Suprapubic skin (tissue), 4 donors: ENCODE measurements around the gene HEPN1. TPM values are rescaled to one million over a fixed set of nuclear protein-coding genes. Genes with fewer than 3 reads are reported as not detected.

Experiments
- DNase-seq, 2 donors: peaks; one replicate each; pipeline ENCODE4 v3.0.0-alpha.2; 2019; ENCODE audit warnings: low spot score in 2 of 2
- H3K27ac ChIP-seq: fragments of 200-600 bp; sonication (generic); one replicate; pipeline ENCODE4 v1.5.1; 2019
- H3K27me3 ChIP-seq: fragments of 200-600 bp; sonication (generic); one replicate; pipeline ENCODE4 v1.5.1; 2019
- H3K36me3 ChIP-seq: fragments of 200-600 bp; sonication (generic); one replicate; pipeline ENCODE4 v1.5.1; 2019
- H3K4me1 ChIP-seq: fragments of 200-600 bp; sonication (generic); one replicate; pipeline ENCODE4 v1.5.1; 2019
- H3K4me3 ChIP-seq: fragments of 200-600 bp; sonication (generic); one replicate; pipeline ENCODE4 v1.5.1; 2019; ENCODE audit warnings: mild to moderate bottlenecking
- H3K9me3 ChIP-seq: fragments of 200-600 bp; sonication (generic); one replicate; pipeline ENCODE4 v1.5.1; 2019
- CTCF ChIP-seq, 2 donors: fragments of 200-600 bp in 1 of 2; fragments of 450-650 bp in 1 of 2; sonication (generic) in 1 of 2; IDR thresholded peaks; one replicate each; pipeline ENCODE4 v1.5.1; 2016 to 2019; ENCODE audit warnings: antibody characterized with exemption in 2 of 2, mild to moderate bottlenecking in 1 of 2, moderate library complexity in 1 of 2
- EP300 ChIP-seq: sonication (generic); formaldehyde crosslinking; IDR thresholded peaks from one replicate; pipeline ENCODE4 v1.6.1; 2017; ENCODE audit warnings: antibody characterized with exemption
- POLR2A ChIP-seq, 2 donors: fragments of 450-650 bp; IDR thresholded peaks; one replicate each; pipeline ENCODE4 v1.6.1; 2017; ENCODE audit warnings: antibody characterized with exemption in 2 of 2, mild to moderate bottlenecking in 2 of 2, moderate library complexity in 2 of 2
- POLR2AphosphoS5 ChIP-seq, 3 donors: sonication (generic); formaldehyde crosslinking; IDR thresholded peaks; one replicate each; pipeline ENCODE4 v1.6.1; 2017; ENCODE audit warnings: antibody characterized with exemption in 3 of 3
- WGBS: methylation state at CpG from one replicate; pipeline ENCODE4 v1.1.5; 2018; 5-methylcytosine and 5-hydroxymethylcytosine counted together
- total RNA-seq, 4 donors: library from RNA; depleted of rRNA; stranded (reverse); fragments of >200 nt; gene quantifications; one replicate each; pipeline ENCODE4 v1.1.0, GENCODE V29; 2016

HEPN1 gene
- total RNA-seq, 4 donors from 2014 or later = not detected

DNA sequence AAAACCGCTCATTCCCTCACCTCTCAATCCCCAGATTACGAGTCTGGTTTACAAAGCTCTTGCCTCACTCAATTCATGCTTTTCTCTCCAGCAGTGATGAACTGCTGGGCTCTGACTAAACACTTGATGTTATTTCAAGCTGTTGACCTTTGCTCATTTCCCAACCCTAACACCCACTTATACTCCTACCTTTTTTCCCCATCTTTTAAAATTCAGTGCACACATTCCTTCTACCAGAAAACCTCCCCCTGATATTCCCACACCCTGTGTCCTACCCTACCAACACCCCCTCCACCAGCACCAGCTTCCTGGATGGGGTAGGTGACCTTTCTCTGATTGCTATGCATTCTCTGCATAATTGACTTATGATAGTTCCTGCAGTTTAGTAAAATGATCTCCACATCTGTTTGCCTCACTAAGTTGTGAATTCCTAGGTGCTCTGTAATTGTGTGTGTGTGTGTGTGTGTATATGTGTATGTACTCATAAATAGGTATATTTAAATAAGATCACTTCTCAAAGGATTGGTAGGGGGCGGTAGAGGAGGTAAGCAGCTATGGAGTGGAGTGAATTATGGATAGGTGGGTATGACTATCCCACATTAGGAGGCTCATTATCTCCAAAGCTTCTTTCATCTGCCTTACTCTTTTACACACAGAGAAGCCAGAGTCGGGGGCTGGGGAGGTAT lies 16.0 kb downstream of the HEPN1 start:
- DNase-seq = no peak
- H3K27ac ChIP-seq = no peak overlapping the region
- H3K4me1 ChIP-seq = no peaks in the 10 kb centered on the region
- H3K4me3 ChIP-seq = no peak overlapping the region
- 84% methylated on average over 4 of the region's 4 CpGs for WGBS
- peaks cover 19% of the 10 kb centered on the region for H3K27me3 ChIP-seq
- H3K9me3 ChIP-seq = no peaks in the 10 kb centered on the region
- no peaks in the 10 kb centered on the region for H3K36me3 ChIP-seq
- TF ChIP-seq EP300 (no peak), CTCF (IDR thresholded peaks at IDR 0.05) (no peak), POLR2AphosphoS5 (IDR thresholded peaks at IDR 0.05) (no peak)

DNA sequence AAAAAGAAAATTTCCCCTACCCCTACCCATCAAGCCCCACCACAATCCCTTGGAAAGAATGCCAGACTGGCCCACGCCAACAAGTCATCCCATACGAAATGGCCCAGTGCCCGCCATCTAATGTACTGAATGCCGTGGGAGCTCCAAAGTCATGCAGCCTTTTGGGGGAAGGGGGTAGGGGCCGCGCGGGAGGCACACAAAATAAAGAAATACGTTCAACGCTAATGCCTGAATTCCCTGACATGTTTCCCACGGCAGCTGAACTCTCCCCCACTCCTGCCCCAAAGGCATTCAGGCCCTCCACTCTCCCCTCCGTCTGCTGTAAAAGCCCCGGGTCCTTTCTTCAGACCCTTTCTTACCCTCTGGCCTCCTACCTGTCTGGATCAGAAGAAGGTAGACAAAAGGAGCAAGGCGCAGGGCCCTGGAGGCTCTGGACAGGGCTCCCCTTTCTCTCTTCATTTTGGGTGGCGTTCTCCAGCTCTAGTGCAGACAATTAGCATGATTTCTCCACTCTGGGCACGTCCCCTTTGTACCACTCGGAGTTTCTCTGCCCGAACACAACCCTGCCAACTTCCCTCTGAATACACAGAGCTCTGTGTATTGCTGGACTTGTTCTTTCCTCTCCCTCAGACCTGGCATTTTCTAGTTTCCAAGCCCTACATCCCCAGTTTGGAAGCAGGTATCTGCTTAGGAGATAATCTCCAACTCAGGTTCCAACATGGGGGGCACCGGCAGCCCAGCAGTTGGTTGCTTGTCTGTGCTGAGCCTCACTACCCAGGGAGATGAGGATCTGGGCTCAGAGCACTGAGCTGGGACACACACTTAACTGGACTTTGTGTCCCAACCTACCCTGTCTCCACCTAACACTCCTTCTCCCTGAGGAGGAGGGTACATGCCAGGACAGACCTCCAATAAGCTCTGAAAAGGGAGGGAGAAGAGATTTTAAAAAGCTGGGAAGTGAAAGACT lies 16.8 kb downstream of the HEPN1 start, which contains the start of gene HEPACAM:
Gene HEPACAM (minus strand): TSS at position 500 of the 967 bp plus-strand sequence. CDS start 41 bp downstream, at position 459.
- Histone ChIP-seq H3K9me3 (no peaks in the 10 kb centered on the region), H3K4me1 (no peaks in the 10 kb centered on the region), H3K4me3 (no peak within 1 kb of the TSS), H3K27ac (no peak within 1 kb of the TSS), H3K36me3 (no peaks in the 10 kb centered on the region), H3K27me3 (peaks cover 22% of the 10 kb centered on the region)
- WGBS = 79% methylated on average over 18 of the region's 18 CpGs
- no peak for TF ChIP-seq POLR2A (IDR thresholded peaks at IDR 0.05)
- no peak for TF ChIP-seq POLR2AphosphoS5 (IDR thresholded peaks at IDR 0.05)
- no peak for TF ChIP-seq CTCF (IDR thresholded peaks at IDR 0.05)
- no peak for TF ChIP-seq EP300
- DNase-seq = no peak

DNA sequence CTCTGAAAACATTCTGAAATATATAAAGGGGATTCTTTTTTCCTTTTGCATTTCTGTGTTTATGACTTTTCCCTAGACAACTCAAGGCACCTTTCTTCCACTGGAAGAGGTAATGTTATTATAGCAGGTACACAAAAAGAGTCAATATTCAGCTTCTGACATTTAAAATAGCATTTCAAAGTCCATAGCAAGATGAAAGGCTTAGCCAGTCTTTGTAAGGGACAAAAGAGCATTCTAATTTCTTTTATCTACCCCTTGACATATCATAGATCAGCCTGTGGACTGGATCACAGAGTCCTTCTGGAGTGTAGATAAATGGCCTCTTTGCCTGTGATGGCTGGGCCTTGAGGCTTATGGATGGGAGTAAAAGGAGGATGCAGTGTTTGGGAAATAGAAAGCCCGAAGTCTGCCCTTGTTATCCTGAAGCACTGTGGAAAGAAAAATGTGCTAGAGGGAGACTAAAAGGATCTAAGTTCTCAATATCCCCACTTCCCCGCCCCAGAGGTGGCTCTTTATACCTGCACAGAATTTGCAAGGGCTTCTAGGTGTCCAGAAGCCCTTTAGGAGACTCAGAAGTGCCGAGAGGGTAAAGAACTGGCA lies 18.4 kb downstream of the HEPN1 start:
- TF ChIP-seq EP300 = no peak
- no peak for TF ChIP-seq POLR2AphosphoS5 (IDR thresholded peaks at IDR 0.05)
- TF ChIP-seq CTCF (IDR thresholded peaks at IDR 0.05) = no peak
- no peak for TF ChIP-seq POLR2A (IDR thresholded peaks at IDR 0.05)
- WGBS = 92% methylated on average over 3 of the region's 3 CpGs
- H3K27ac ChIP-seq = no peak overlapping the region
- H3K9me3 ChIP-seq = no peaks in the 10 kb centered on the region
- H3K36me3 ChIP-seq = no peaks in the 10 kb centered on the region
- H3K27me3 ChIP-seq = peaks cover 24% of the 10 kb centered on the region
- no peak overlapping the region for H3K4me3 ChIP-seq
- no peaks in the 10 kb centered on the region for H3K4me1 ChIP-seq
- no peak for DNase-seq

DNA sequence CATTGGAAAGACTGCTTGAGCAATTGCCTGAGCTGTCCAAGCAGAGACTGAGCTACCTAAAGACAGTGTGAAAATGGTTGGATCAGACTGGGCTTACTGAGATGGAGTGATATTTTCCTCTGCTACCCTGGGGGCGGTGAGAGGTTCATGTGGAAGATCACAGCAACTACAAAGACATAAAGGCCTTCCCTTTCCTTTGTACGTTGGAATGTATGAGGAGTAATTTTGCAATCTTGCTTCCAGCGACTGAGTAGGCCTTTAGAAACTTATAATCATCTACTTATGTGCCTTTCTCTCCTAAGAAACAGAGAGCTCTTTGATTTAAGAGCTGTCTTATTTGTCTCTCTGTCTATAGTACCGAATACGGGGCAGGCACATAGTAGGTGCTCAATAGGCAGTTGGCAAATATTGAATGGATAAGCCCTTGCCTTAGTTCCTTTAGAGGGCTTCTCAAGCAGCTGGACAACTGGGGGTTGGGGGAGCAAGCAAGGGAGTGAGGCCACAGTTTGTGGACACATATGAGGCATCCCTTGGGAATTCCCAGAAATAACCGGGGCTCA lies 19.2 kb downstream of the HEPN1 start:
- no peaks in the 10 kb centered on the region for H3K9me3 ChIP-seq
- DNase-seq = no peak
- H3K4me1 ChIP-seq = no peaks in the 10 kb centered on the region
- no peak overlapping the region for H3K27ac ChIP-seq
- peaks cover 24% of the 10 kb centered on the region for H3K27me3 ChIP-seq
- WGBS = 31% methylated on average over 6 of the region's 6 CpGs
- no peaks in the 10 kb centered on the region for H3K36me3 ChIP-seq
- TF ChIP-seq POLR2AphosphoS5 (IDR thresholded peaks at IDR 0.05) = no peak
- TF ChIP-seq POLR2A (IDR thresholded peaks at IDR 0.05) = no peak
- no peak for TF ChIP-seq CTCF (IDR thresholded peaks at IDR 0.05)
- no peak for TF ChIP-seq EP300
- H3K4me3 ChIP-seq = no peak overlapping the region
